T-helper 1 cell treated with Interleukin-12 subunit alpha and Interleukin-12 subunit beta and Interleukin-4 antibody, amounts not matched to agents 30 ng/mL and 1 ng/mL, for 36 hours (primary cell): ENCODE measurements around the gene FAM240A. TPM values are rescaled to one million over a fixed set of nuclear protein-coding genes. Genes with fewer than 3 reads are reported as not detected.
"Not testable (repeated sequence)": the region's sequence is repeated elsewhere in the genome, so short reads cannot be mapped to it uniquely, and the experiment has no call there.

Experiments used
- intact Hi-C: fragments of 100-400 bp; cut with micrococcal nuclease; formaldehyde crosslinking; loops from one replicate; pipeline ENCODE4 v1.15.1; 2024
- total RNA-seq: library from RNA; stranded (reverse); gene quantifications from 2 replicates; pipeline ENCODE4 v1.2.3, GENCODE V29; 2022

FAM240A gene
- total RNA-seq, 1 donor from 2014 or later, result not detected

- intact Hi-C loops, result no loop called here
These were observed 26.3 kb upstream of the FAM240A start for GRCh38 chr3:46585799-46586693.

DNA sequence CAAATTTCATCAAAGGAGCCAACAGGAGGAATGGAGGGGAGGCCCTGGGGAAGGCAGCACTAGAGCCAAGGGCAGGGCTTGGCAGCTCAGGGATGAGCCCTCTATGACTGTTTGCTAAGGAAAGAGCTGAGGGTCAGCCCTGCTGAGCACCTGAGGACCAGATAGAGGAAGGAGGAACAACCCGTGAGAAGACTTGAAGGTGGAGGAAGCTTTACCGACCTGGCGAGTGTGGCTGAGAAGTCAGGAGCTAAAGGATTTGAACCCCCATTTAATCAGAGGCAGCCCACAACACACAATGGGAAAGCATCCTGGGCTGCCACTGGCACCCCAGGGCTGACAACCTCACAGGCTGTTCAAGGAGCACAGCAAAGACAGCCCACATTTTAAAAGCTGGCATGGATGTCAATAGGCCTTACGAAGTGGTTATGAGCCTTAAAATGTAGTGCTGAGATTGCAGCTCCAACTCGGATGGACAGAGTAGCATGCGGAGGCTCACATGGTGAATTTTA is 25.5 kb upstream of the FAM240A start:
- intact Hi-C loops, result no loop called here

DNA sequence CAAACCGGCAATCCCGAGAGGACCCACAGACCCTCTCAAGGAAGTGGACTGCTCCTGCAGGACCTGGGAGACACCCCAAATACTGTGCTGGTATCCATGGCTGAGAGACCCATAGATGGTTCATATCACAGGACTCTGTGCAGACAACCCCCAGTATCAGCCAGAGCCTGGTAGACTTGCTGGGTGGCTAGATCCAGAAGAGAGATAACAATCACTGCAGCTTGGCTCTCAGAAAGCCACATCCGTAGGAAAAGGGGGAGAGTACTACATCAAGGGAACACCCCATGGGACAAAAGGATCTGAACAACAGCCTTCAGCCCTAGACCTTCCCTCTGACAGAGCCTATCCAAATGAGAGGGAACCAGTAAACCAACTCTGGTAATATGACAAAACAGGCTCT is 25.1 kb upstream of the FAM240A start:
- intact Hi-C loops, result not testable (repeated sequence)

GRCh38 chr3:46593274-46593862 is 19.0 kb upstream of the FAM240A start:
- intact Hi-C loops, result no loop called here

- intact Hi-C loops, result no loop called here
These were observed 18.3 kb upstream of the FAM240A start for GRCh38 chr3:46593979-46594378.

- intact Hi-C loops, result no loop called here
These were observed 17.6 kb upstream of the FAM240A start for GRCh38 chr3:46594723-46595122.

DNA sequence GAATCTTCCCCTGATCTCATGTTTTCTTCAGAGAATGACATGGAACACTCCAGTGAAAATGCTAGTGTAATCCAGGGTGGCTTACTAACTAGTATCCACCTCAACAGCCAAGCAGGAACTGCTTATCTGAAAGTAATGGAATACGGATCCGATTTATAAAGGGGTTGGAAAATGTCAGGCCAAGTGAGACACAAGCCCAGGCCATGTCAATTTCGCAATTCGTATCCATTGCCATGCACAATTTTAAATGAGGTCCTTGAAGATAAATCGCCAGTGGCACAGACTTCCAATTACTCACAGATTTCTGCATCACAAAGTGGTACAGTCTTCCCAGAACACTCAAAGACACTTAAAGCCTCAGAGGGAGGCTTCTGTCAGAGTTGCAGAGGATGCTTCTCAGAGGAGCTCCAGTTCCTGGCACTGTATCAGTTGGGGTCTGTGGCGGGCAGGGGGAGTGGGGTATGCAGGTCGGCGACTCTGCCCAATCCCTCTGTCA is 16.5 kb upstream of the FAM240A start:
- intact Hi-C loops, result no loop called here

GRCh38 chr3:46599590-46599989 is 12.7 kb upstream of the FAM240A start:
- intact Hi-C loops, result no loop called here

- intact Hi-C loops, result no loop called here
These were observed 8.8 kb upstream of the FAM240A start for GRCh38 chr3:46603446-46604046.

DNA sequence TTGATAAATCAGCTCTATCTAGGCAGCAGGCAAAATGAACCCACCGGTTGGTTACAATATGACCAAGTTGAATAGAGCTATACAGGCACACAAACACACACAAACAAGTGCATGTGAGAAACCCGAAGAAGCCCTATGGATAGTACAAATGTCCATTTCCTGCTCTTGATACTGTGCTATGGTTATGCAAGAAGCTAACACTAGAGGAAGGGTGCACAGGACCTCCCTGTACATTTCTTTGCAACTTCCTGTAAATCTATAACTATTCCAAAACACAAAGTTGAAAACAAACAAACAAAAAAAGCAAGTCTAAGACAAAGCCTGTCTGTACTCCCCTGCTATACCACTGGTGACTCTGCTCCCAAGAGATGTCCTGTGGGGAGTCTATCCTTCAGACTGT is 8.2 kb upstream of the FAM240A start:
- intact Hi-C loops, result no loop called here

- intact Hi-C loops, result no loop called here
These were observed 4.7 kb upstream of the FAM240A start for GRCh38 chr3:46607603-46608028.

GRCh38 chr3:46609212-46609721 is 3.1 kb upstream of the FAM240A start:
- intact Hi-C loops, result no loop called here

DNA sequence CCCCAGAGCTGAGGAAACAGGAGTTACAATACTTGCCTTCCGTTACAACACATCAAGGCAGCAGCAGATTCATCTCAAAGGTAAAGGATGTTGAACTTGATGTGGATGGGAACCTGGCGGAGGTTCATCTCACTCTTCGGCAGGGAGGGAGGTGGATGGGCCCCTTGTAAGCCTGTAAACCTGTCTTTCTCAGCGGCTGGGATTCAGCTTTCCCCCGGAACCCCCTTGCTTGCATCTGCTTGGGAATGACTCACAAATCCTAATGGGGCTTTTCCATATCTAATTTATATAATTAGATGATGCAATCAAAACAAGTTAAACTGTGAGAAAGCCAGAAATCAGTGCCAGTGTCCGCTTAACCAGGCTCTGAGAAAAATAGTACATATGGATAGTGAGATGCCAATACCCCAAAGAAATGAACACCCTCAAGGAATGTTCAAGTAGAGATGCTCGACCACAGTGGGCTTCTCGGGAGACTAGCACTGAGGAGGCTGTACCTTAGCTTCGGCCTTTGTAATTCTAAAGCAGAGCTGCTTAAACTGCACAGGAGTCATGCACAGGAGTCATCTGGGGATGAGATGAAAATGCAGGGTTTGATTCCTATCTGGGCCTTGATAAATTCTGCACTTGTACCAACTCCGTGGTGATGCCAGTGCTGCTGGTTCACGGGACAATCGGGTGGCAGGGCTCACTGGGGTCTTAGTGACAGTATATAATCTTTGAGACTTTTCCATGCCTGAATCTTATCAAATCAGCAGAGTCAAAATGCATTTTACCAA is 2.2 kb upstream of the FAM240A start:
- intact Hi-C loops, result no loop called here

- intact Hi-C loops, result no loop called here
These were observed 1.1 kb downstream of the FAM240A start for GRCh38 chr3:46613313-46614005.

- intact Hi-C loops, result no loop called here
These were observed 2.1 kb downstream of the FAM240A start for GRCh38 chr3:46614431-46614830.

- intact Hi-C loops, result no loop called here
These were observed 2.9 kb downstream of the FAM240A start for GRCh38 chr3:46615050-46615775.

DNA sequence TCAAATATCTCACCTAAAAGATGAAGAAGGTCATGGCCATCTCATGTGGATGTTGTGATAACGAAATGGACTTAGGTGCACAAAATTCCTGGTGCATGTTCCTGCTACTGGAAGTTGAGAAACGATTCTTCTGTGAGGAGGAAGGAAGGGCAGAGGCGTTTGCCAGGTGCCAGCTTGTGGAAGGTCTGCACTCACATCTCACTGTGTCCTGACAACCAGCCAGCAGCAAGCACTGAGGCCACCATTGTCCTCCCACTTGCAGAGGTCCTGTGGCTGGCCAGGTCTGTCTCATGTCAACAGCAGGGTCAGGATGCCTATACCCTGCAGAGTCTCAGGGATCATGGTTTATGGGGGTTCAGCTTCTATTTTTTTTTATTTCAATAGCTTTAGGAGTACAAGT is 3.7 kb downstream of the FAM240A start:
- intact Hi-C loops, result no loop called here

DNA sequence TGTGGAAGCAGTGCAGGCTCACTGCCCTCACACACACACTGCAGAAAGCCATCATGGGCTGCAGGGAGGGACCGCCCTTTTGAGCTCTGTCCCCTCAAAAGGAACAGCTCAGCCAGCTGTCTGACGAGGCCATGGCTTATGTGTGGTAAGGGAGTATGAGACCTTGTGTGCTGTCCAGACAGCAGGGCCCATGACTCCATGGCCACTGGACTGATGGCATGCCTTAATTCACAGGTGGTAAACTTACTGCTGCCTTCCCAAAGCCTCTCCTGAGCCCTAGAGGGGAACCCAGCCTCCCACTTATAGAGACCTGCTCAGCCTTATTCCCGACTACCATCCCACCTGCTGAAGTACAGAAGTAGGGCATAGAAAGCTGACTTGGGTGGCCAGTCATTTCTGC is 5.6 kb downstream of the FAM240A start:
- intact Hi-C loops, result no loop called here

- intact Hi-C loops, result no loop called here
These were observed 7.8 kb downstream of the FAM240A start for GRCh38 chr3:46619845-46620778.
